Measurements from ENCODE around the gene GOLGA1.
"Not testable (repeated sequence)": the region's sequence is repeated elsewhere in the genome, so short reads cannot be mapped to it uniquely, and the experiment has no call there.

The GOLGA1 gene

DNA sequence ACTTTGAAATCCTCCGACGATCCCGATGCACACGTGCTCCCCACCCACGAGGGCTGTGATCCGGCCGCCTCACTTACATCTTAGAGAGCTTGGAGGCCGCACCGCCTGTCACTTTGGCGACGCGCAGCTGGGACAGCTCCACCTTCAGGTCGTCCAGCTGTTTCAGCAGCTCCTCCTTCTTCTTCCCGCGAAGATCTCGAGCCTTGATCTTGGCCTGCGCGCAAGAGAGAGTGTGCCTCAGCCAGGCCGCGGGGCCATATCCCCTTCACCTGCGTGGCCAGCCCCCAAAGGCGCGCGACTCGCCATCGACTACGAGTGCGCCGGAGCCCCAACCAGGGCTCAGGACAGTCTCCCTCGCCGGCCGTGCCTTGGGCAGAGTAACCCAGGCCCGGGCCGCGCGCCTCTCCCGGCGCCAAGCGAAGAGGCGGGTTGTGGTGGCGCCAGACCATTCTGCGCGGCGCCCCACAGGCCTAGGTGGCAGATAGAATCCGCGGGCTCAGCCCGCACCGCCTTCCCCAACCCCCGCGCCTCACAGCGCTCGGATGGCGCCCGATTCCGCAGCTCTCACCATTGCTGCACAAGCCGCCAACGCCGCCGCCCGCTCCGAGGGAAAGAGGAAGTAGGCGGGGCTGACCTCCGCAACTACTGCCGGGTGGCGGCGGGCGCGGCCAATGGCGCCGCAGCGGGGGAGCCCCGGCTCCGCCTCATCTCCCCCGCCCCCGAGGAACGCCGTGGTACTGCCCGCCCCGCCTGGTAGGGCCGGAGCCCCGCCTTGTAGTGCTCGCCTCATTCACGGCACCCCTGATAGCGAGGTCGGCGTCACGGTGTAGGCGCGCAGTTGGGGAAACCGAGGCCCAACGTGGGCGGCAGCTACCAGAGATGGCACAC, 79.3 kb downstream of the GOLGA1 start, which contains the start of the genes ARPC5L and RPL35:
TSS of gene ARPC5L (plus strand) at position 789 of the 888 bp plus-strand sequence. CDS start 7,161 bp downstream, outside the sequence.
TSS of gene RPL35 (minus strand) at position 616 of the 888 bp plus-strand sequence. CDS start at position 571, 45 bp downstream.
- FAIRE-seq (peak; percentile 85), DNase-seq (ENCODE audit: extremely low spot score, insufficient read length, low read depth) (peak; percentile 97)

DNA sequence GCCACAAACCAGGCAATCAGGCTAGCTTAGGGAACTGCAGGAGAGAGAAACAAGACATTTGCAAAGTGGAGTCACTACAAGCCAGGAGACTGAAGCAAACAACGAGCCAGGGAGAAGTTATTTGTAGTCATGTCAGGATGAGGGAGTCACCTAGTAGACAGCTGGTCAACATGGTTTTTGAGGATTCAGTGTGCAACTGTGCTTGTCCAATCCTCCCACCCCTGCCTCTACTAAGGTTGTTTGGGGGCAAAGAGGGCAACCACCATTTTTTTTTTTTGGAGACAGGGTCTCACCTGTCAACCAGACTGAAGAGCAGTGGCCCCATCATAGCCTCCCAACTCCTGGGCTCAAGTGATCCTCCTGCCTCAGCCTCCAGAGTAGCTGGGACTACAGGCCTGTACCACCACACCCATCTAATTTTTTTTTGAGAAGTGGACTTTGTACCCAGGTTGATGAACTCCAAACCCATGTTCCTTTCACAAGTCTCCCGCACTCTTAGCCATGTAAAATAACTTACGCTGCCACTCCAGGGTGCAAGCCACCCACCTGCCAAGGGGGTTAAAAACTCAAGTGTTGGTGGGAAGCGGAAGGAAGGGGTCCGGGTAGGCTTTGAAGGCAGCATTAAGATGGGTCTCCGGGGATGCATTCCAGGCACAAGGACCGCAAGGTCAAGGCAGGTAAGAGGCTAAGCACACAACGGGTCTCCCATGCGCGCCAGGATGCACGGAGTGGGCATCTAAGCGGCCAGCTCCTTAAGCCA, 80.1 kb downstream of the GOLGA1 start:
- no peak for DNase-seq (ENCODE audit: extremely low spot score, insufficient read length, low read depth)
- no peak for FAIRE-seq

DNA sequence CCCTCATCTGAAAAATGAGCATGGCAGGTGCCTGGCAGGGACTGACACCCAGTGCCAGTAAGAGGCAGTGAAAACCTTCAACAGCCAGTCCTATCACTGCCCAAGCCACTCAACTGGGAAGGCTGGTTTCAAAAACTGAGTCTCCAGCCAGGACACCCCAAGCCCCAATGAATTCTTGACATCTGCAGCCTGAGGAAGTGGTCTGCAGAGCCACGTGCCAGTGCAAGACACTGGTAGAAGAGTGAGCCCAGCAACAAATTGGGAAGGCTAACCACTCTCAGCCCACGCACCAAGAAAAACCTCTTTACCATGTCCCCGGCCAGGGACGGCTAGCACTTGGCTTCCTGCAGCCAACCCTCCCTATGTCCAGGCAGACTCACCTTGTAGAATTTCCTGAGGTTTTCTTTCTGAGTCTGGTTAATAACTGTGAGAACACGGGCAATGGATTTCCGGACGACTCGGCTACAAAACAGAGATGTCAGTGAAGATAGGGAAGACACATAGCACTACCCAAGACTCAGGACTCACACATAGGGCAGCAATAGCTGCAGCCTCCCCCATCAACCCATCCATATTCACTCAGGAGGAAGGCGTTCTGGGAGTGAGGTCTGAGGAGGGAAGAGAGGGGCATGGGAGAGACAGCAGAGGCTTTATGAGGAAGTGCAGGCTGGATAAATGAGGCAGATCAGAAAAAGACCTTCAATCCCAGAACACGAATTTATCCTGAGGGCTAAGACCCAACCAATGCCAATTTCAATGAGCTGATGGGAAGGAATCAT, 80.9 kb downstream of the GOLGA1 start:
- DNase-seq (ENCODE audit: extremely low spot score, insufficient read length, low read depth) (no peak), FAIRE-seq (no peak)

DNA sequence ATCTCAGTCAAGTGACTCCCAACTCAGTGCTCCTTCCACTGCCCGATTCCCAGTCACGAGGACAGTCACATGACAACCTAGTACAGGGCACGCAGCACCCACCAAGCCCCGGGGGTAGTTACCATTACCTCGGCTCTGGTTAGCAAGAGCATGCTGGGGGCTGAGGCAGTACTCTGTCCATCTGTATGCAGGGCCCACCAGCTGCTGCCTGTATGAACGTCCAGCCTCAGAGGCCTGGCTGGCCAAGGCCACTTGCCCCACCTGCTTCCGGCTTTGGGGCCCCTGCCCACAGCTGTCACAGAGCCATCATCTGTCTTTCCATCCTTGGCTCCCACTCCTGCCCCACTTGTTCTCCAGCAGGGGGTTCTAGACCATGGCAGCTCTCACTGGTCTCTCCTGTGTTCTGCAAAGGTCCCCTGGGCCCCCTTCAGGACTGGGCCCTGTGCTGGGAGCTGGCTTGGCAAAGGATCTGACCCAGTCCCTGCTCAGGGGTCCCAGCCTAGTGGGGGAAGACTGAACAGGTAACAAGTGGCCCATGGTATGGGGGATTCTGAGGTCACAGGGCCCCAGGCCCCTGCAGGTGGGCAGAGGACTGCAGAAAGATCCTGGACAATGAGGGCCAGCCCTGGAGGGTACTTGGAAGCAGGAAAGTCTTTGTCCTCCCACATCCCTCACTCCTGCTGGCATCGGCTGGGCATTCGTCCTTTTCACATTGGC, 82.4 kb downstream of the GOLGA1 start:
- DNase-seq (ENCODE audit: extremely low spot score, insufficient read length, low read depth), result no peak
- no peak for FAIRE-seq

DNA sequence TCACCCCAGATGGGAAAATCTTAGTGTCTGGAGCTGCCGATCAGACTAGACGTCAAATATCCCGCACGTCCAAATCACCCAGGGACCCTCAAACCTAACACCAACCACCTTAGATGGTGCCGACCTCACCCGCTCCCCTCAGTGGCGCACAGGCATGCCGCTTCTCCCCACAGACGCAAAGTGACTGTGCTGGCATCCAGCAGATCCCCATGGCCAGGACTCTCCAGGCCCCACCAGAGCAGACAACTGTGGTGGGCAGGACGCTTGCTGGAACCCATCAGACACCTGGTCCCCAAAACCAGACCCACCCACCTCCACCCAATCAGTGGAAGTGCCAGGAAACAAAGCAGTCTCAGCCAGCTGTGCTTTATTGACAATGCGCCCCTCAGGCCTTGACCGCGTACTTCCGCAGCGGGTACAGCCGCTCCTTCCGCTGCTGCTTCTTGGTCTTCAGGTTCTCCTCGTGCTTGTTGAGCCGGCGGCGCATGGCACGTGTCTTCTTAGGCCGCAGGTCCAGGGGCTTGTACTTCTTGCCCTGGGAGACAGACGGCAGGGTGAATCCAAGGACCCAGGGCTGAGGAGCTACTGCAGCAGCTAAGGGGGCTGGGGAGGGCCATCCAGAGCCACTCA, 83.2 kb downstream of the GOLGA1 start:
- DNase-seq (ENCODE audit: extremely low spot score, insufficient read length, low read depth) (no peak), FAIRE-seq (no peak)

DNA sequence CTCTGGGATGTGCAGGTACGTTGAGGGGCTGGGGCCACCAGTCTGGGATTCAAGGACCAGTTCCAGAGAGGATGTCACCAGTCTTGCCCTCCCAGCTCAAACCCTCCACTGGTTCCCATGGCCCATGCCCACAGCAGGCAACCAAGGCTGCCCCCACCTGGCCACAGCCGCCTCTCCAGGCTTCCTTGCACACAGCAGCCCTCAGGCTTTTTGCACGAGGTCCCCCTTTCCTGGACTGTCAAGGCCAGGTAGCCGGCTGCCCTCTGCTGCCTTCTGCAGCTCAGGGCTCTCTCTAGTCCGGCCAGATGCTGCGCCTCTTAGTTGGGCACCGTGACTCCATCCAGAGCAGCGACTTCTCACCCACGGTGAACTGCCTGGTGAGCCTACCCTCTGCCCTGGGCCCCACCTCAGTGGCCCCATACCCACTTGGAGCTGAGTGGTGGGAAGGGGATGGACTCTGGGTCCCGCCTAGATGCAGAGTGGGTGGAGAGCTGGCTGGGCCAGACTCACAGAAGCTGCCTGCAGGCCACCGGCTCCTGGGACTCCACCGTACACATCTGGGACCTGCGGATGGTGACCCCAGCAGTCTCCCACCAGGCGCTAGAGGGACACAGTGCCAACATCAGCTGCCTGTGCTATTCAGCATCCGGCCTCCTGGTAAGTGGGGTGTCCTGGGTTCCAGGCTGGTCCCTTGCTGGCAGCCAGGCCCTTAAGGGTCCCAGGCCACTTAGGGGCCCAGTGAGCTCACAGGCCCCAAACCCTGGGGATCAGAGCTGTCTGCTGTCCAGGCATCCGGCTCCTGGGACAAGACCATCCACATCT, 84.7 kb downstream of the GOLGA1 start:
- FAIRE-seq (no peak), DNase-seq (ENCODE audit: extremely low spot score, insufficient read length, low read depth) (no peak)

DNA sequence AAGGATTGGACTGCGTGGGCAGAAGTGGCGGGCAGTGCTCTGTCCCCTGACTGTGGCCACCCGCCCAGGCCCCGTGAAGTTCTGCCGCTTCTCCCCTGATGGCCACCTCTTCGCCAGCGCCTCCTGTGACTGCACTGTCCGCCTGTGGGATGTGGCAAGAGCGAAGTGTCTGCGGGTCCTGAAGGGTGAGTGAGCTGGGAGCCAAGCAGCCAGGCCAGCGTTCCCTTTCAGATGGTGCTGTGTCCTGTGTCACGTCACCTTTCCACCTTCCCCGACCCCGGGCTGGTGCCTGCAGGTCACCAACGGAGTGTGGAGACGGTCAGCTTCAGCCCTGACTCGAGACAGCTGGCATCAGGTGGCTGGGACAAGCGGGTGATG, 85.3 kb downstream of the GOLGA1 start:
- FAIRE-seq, result no peak

DNA sequence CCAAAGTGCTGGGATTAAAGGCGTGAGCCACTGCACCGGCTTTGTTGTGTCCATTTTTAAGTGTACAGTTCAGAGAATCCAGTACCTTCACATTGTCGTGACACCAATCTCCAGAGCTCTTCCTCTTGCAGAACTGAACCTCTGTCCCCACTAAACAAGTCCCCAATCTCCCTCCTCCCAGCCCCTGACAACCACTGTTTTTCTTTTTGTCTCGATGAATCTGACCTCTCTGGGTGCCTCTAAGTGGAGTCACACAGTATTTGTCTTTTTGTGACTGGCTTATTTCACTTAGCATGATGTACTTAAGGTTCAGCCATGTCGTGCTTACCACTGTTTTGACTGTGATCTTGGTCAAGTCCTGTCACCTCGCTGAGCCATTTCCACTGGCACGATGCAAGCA, 86.1 kb downstream of the GOLGA1 start:
- DNase-seq (ENCODE audit: extremely low spot score, insufficient read length, low read depth), result no peak
- no peak for FAIRE-seq

More for the DNA sequence above, 85.3 kb downstream of the GOLGA1 start:
- no peak for DNase-seq (ENCODE audit: extremely low spot score, insufficient read length, low read depth)

DNA sequence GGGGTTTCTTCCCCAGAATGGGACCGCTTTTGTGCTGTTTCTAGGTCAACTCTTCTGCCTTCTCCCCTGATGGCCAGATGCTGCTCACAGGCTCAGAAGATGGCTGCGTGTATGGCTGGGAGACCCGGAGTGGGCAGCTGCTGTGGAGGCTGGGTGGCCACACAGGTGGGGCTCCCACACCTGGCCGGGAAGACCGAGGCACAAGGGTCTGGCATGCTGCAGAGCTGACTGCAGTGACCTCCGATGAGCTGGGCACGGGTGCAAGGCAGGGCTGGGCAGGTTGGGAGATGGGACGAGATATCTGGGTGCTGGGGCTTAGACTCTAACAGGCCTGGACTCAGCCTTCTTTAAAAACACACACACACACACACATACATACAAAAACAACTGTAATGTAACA, 86.7 kb downstream of the GOLGA1 start:
- FAIRE-seq, result no peak

DNA sequence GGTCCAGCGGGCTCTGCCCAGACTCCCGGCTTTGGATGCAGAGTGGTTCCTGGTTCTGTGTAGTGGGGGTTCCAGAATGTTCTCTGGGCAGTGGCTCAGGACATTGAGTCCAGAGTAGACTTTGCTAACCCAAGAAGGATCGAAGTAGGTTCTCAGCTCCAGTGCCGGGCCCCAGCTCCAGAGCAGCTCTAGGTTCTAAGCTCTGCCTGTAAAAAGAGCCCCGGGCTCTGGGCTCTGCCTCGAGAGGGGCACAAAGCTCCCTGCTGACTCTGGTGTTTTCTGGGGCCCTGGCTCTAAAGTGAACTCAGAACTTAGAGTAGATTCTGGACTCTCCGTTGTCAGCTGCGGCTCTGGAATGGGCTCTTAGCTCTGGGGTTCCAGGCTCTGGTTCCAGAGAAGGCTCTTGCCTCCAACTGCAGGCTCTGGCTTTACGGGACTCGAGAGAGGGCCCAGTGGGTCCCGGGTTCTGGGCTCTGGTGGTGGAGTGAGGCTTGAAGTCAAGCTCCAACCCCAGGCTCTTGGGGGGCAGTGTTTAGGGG, 87.2 kb downstream of the GOLGA1 start:
- no peak for DNase-seq (ENCODE audit: extremely low spot score, insufficient read length, low read depth)
- no peak for FAIRE-seq

More for the DNA sequence above, 86.7 kb downstream of the GOLGA1 start:
- no peak for DNase-seq (ENCODE audit: extremely low spot score, insufficient read length, low read depth)

DNA sequence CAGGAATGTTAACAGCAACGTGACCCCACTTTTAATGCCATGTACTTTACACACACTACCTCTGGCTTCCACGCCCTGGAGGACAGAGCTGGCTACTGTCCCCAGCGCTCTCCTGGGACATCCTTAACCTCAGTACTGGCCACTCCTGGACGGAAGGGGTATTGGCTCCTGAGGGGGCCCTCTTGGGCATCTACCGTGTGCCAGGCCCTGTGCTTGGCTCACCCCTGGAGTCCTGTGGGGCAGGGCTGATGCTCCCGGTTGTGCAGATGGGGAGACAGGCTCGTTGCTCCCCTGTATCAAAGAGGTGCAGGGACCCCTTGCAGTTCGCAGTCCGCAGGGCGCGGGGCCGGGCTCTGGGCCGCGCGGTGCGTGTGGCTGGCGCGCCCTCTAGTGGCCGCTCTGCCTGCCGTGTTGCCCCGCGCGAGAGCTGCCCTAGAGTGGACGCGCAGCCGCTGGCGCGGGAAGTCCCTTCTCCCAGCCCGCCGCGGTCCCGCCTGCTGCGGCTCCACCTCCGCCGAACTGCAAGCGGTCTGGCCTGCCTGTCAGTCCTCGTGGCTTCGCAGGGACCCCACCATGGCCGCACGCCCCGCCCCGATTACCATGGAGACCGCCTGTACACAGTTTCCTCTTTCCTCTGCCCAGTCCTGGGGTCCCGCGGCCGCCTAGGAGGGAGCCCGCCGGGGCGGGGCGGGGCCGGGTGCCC, 87.9 kb downstream of the GOLGA1 start, which contains the start of gene WDR38:
TSS of gene WDR38 (plus strand) at position 632 of the 703 bp plus-strand sequence. CDS start 72 bp downstream, outside the sequence.
- DNase-seq (ENCODE audit: extremely low spot score, insufficient read length, low read depth), result peak; percentile 70
- FAIRE-seq, result peak; percentile 72

DNA sequence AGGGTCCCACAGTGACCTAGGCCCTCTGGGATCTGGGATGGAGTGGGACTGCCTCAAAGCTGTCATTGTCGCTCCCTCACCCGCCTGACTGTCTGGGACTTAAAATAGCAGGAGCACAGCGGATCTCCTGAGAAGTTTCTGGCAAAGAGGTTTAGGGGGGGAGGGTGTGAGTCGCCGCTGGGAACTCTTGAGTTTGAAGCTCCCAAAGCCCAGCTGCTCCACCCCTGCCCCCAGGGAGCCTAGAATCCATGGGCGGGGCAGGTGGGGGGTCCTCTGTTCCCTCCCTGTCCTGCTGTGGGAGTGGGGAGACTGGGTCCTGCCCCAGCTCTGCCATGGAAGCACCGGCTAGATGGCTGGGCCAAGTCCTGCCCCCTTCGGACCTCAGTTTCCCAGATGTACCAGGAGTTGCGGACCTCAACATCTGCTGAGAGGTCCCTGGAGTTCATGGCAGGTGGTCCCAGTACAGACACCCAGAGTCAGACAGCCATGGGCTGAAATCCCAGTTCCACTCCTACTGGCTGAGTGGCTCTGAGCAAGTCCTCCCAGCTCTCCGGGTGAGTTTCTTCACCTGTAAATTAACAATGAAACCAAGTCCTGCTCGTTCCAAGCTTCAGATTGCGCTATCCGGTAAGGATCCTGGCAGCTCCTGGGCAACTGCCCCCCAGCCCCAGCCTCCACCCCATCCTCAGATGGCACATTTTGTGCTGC, 88.6 kb downstream of the GOLGA1 start:
- FAIRE-seq (no peak), DNase-seq (ENCODE audit: extremely low spot score, insufficient read length, low read depth) (no peak)

DNA sequence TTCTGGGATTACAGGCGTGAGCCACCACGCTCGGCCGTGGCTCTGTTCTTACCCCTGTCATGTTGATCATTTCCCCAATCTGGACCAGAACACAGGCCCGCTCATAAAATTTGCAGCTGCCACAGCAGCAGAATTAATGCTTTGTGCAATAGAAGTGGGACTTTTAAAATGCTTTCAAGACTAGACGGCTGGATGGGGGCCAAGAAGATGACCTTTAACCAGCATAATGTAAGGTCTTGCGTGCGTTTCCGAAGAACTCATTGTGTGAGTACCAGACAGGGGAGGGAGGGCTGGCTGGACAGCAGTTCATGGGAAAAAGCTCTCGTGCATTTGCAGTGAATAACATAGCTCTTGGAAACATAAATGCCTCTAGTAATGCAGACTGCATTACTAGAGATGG, 91.1 kb downstream of the GOLGA1 start:
- FAIRE-seq, result no peak

DNA sequence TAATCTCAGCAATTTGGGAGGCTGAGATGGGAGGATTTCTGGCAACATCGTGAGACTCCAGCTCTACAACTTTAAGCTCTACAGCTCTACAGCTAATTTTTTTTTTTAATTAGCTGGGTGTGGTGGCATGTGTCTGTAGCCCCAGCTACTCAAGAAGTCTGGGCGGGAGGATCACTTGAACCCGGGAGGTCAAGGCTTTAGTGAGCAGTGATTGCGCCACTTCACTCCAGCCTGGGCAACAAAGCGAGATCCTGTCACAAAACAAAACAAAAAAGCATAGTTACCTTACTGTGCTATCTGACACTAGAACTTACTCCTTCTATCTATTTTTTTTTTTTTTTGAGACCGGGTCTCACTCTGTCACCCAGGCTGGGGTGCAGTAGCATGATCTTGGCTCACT, 93.9 kb downstream of the GOLGA1 start:
- DNase-seq (ENCODE audit: extremely low spot score, insufficient read length, low read depth) (no peak), FAIRE-seq (no peak)

More for the DNA sequence above, 91.1 kb downstream of the GOLGA1 start:
- DNase-seq (ENCODE audit: extremely low spot score, insufficient read length, low read depth), result no peak

DNA sequence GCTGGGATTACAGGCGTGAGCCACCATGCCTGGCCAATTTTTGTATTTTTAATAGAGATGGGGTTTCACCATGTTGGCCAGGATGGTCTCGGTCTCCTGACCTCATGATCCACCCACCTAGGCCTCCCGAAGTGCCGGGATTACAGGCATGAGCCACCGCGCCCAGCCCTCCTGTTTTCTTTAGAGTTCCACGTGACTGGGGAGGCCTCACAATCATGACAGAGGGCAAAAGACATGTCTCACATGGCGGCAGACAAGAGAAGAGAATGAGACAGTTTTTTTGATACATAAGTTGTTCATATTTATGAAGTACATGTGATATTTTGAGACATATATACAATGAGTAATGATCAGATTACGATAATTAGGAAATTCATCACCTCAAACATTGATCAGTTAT, 94.4 kb downstream of the GOLGA1 start:
- not testable (repeated sequence) for FAIRE-seq; DNase-seq (ENCODE audit: extremely low spot score, insufficient read length, low read depth)

DNA sequence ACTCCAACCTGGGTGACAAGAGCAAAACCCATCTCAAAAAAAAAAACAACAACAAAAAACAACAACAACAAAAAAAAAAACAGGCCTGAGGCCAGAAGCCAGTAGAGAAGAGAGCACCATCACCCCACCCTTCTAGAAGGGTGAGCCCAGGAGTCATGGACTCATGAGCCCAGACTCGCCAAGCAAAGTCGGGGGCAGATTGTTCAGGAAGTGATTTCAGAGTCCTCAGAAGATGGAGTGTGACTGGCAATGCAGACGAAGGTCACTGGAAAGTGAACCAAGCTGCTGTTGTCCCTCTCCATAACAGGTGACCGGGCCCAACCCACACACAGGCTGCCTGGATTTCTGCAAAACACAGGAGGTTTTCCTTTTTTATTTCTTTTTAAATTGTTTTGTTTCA, 96.6 kb downstream of the GOLGA1 start:
- FAIRE-seq (no peak), DNase-seq (ENCODE audit: extremely low spot score, insufficient read length, low read depth) (no peak)

Data from GM18507 (cell line).